Coronary artery (tissue), 2 donors: ENCODE data around the gene MCTP1.
"Not testable (repeated sequence)": the region's sequence is repeated elsewhere in the genome, so short reads cannot be mapped to it uniquely, and the experiment has no call there.

ENCODE experiments used
- DNase-seq: peaks from one replicate; pipeline ENCODE4 v3.0.0-alpha.2; 2017; ENCODE audit warnings: low spot score
- H3K27ac ChIP-seq, 2 donors: fragments of 200-600 bp; sonication (generic); one replicate each; pipeline ENCODE4 v1.5.1; 2016 to 2019
- H3K4me3 ChIP-seq: fragments of 200-600 bp; sonication (generic); 2 replicates; pipeline ENCODE4 v1.5.1; 2016; ENCODE audit warnings: mild to moderate bottlenecking, moderate library complexity
- TF ChIP-seq, protein P1 (sequence below): fragments of 200-600 bp; sonication (generic); IDR thresholded peaks from one replicate; pipeline ENCODE4 v1.5.1; 2019; ENCODE audit warnings: antibody characterized with exemption

The MCTP1 gene

DNA sequence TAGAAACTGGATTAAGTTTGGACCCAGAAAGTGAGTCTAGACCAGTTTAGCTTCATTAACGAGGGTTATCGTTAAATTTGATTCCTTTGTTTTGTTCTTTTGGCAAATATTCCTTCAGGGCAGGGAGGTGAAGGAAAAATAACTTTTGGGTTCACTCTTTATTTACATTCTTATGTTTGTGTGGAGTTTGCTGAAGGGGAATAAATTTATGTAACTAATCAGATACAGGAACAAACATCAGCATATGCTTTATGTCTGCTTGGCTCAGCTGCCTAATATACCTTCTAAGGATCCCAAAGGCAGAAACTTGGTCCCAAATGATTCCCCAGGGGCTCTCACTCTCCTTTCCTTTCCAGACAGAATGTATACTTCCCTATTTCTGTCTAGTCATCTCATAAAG, 132.4 kb downstream of the MCTP1 start:
- TF ChIP-seq, protein P1, sequence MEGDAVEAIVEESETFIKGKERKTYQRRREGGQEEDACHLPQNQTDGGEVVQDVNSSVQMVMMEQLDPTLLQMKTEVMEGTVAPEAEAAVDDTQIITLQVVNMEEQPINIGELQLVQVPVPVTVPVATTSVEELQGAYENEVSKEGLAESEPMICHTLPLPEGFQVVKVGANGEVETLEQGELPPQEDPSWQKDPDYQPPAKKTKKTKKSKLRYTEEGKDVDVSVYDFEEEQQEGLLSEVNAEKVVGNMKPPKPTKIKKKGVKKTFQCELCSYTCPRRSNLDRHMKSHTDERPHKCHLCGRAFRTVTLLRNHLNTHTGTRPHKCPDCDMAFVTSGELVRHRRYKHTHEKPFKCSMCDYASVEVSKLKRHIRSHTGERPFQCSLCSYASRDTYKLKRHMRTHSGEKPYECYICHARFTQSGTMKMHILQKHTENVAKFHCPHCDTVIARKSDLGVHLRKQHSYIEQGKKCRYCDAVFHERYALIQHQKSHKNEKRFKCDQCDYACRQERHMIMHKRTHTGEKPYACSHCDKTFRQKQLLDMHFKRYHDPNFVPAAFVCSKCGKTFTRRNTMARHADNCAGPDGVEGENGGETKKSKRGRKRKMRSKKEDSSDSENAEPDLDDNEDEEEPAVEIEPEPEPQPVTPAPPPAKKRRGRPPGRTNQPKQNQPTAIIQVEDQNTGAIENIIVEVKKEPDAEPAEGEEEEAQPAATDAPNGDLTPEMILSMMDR: no peak
- Histone ChIP-seq H3K4me3 (no peak overlapping the region), H3K27ac (peak overlapping the region in 1 of 2 donors; percentile 20)
- no peak for DNase-seq

DNA sequence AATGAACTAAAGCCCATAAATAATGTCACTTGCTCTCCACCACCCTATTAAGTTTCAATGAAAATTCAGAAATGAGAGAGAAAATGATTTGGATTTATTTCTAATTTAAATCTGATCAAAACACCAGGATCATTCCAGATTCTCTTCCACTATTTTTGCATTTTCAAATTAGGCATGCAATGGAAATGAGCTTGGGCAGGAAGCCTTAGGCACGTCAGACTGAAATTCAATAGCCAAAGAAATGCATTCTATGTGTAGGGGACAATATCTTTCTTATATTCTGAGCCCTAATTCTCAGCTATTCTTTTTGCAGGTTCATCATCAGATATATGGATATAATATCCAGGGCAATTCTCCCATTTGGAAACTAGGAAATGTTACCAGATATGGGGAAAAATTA, 132.8 kb downstream of the MCTP1 start:
- DNase-seq: no peak
- Histone ChIP-seq H3K27ac (no peak overlapping the region), H3K4me3 (no peak overlapping the region)
- TF ChIP-seq, protein P1: no peak

DNA sequence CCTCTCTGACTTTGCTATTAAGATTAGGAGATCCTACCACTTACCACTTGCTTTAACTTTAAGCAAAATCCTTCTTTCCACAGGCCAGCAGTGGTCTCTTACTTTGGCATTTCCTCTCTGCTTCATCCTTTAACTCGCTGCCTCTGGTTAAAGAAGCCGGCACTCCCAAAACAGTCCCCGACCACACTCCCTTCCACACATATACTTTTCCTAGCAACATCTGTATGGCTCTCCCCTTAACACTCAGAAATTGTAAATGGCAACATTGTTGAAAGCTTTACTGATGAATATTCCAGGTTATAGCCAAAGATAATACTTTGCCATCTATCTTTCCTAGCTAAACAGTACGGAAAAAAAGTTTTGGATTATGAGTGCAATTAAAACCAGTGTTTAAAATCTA, 133.2 kb downstream of the MCTP1 start:
- TF ChIP-seq, protein P1: no peak
- Histone ChIP-seq H3K27ac (no peak overlapping the region), H3K4me3 (no peak overlapping the region)
- DNase-seq: no peak

DNA sequence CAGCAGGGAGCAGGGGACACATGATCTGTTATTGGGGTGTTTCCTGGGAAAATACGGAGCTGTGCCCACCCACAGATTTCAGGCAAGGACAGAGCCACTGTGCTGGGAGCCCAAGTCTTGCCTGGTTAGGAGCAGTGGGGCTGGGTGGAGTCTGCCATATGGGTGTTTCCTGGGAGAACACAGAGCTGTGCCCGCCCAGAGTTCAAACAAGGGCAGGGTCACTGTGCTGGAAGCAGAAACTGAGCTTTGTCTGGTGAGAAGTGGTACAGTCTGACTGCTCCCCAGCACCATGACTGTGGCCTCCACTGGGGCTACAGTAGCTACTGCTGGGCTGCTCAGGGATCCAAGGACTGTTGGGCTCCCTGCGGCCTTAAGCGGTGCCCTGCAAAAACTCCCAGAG, 135.5 kb downstream of the MCTP1 start:
- DNase-seq: no peak
- TF ChIP-seq, protein P1: no peak
- H3K27ac ChIP-seq: no peak overlapping the region
- no peak overlapping the region for H3K4me3 ChIP-seq

DNA sequence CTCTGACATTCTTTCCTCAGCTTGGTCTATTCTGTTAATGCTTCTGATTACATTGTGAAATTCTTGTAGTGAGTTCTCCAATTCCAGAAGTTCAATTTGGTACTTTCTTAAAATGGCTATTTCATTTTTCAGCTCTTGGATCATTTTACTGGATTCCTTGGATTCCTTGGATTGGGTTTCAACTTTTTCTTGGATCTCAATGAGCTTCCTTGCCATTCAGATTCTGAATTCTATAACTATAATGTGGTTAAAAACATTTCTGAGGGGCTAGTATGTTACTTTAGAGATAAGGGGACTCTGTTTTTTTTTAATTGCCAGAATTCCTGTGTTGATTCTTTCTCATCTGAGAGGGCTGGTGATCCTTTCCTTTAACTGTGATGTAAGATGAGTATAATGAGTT, 136.4 kb downstream of the MCTP1 start:
- no peak overlapping the region for H3K4me3 ChIP-seq
- no peak overlapping the region for H3K27ac ChIP-seq
- TF ChIP-seq, protein P1: no peak

DNA sequence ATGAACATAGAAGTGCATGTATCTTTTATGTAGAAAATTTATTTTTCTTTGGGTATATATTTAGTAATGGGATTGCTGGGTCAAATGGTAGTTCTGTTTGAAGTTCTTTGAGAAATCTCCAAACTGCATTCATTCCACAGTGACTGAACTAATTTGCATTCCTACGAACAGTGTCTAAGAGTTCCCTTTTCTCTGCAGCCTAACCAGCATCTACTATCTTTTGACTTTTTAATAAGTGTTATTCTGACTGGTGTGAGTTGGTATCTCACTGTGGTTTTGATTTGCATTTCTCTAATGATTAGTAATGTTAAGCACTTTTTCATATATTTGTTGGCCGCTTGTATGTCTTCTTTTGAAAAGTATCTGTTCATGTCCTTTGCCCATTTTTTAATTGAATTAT, 141.0 kb downstream of the MCTP1 start:
- H3K4me3 ChIP-seq, H3K27ac ChIP-seq, DNase-seq: not testable (repeated sequence)

More for the DNA sequence above, 136.4 kb downstream of the MCTP1 start:
- no peak for DNase-seq

DNA sequence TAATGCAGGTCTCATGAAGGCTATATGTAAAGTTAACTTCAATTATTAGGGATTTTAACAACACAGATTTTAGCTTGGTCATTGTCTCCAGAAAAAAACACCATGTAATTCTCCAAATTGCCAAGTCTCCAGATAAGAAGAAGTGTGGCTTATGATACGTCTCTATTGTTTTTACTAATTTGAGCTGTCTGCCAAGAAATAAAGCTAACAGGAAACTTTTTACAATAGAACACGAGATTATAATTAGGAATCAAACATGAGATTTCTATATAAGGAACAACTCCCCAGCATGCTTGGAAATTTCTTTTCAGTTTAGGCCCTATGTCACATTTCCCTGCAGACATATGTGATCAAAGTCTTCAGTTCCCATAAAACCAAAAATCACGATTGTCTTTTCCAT, 142.7 kb downstream of the MCTP1 start:
- H3K4me3 ChIP-seq: no peak overlapping the region
- TF ChIP-seq, protein P1: no peak
- H3K27ac ChIP-seq: no peak overlapping the region
- DNase-seq: no peak

DNA sequence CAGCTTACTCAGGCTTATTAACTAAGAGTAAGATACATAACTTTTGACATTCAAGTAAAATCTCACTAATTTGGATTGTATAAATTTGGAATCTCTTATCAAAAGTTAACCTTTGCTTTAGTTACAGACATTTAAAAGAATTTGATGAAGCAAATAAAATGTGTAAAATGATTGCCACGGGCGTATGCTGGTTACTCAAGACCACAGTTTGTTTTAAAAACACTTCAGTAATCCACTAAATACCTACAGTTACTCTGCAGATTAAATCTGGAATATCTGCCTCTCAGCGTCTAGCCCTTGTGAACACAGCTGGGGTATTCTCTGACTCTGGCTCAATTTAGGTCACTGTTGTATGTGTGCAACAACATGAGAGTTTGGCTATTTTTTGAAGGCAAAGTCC, 143.8 kb downstream of the MCTP1 start:
- Histone ChIP-seq H3K27ac (no peak overlapping the region), H3K4me3 (no peak overlapping the region)
- DNase-seq: no peak
- TF ChIP-seq, protein P1: no peak
